ENCODE data around the gene STAC2. TPM values are rescaled to one million over a fixed set of nuclear protein-coding genes. Genes with fewer than 3 reads are reported as not detected.

STAC2 gene
- total RNA-seq, 6 experiments from 2014 or later: not detected

- no peak for DNase-seq
- no peak overlapping the region for H3K27ac Mint-ChIP-seq
- no peak for TF ChIP-seq CTCF (IDR thresholded peaks at IDR 0.05)
- peaks cover 14% of the 10 kb centered on the region for H3K4me1 Mint-ChIP-seq (ENCODE audit: low read depth)
- H3K9me3 Mint-ChIP-seq: no peaks in the 10 kb centered on the region; the same call in 1 of the 2 replicates
- peaks cover 31% of the 10 kb centered on the region for H3K27me3 Mint-ChIP-seq (ENCODE audit: insufficient read depth)
- peak overlapping the region; percentile 51; the same call in 1 of the 2 replicates for H3K4me3 Mint-ChIP-seq
- no peaks in the 10 kb centered on the region for H3K36me3 Mint-ChIP-seq (ENCODE audit: low read depth)
Observed at GRCh38 chr17:39224778-39225307, 902 bp downstream of the STAC2 start.

GRCh38 chr17:39223907-39224777 is 1.6 kb downstream of the STAC2 start:
- Mint-ChIP-seq H3K36me3 (ENCODE audit: low read depth) (no peaks in the 10 kb centered on the region), H3K4me1 (ENCODE audit: low read depth) (peaks cover 7% of the 10 kb centered on the region), H3K9me3 (no peaks in the 10 kb centered on the region; the same call in 1 of the 2 replicates), H3K27me3 (ENCODE audit: insufficient read depth) (peaks cover 31% of the 10 kb centered on the region), H3K27ac (no peak overlapping the region), H3K4me3 (no peak overlapping the region)
- DNase-seq: no peak
- no peak for TF ChIP-seq CTCF (IDR thresholded peaks at IDR 0.05)

GRCh38 chr17:39222866-39223834 is 2.6 kb downstream of the STAC2 start:
- DNase-seq: no peak
- Mint-ChIP-seq H3K4me3 (no peak overlapping the region), H3K27me3 (ENCODE audit: insufficient read depth) (peaks cover 31% of the 10 kb centered on the region), H3K4me1 (ENCODE audit: low read depth) (peaks cover 4% of the 10 kb centered on the region; the same call in 1 of the 2 replicates), H3K36me3 (ENCODE audit: low read depth) (no peaks in the 10 kb centered on the region), H3K27ac (no peak overlapping the region), H3K9me3 (no peaks in the 10 kb centered on the region; the same call in 1 of the 2 replicates)
- TF ChIP-seq CTCF (IDR thresholded peaks at IDR 0.05): no peak

GRCh38 chr17:39222151-39222550 is 3.6 kb downstream of the STAC2 start:
- no peaks in the 10 kb centered on the region; the same call in 1 of the 2 replicates for H3K9me3 Mint-ChIP-seq
- no peak for TF ChIP-seq CTCF (IDR thresholded peaks at IDR 0.05)
- no peaks in the 10 kb centered on the region for H3K36me3 Mint-ChIP-seq (ENCODE audit: low read depth)
- no peak for DNase-seq
- H3K27me3 Mint-ChIP-seq (ENCODE audit: insufficient read depth): peaks cover 35% of the 10 kb centered on the region
- H3K4me1 Mint-ChIP-seq (ENCODE audit: low read depth): peaks cover 4% of the 10 kb centered on the region; the same call in 1 of the 2 replicates
- no peak overlapping the region for H3K4me3 Mint-ChIP-seq
- H3K27ac Mint-ChIP-seq: no peak overlapping the region

GRCh38 chr17:39221572-39221971 is 4.2 kb downstream of the STAC2 start:
- H3K27ac Mint-ChIP-seq: no peak overlapping the region
- H3K4me3 Mint-ChIP-seq: no peak overlapping the region
- peaks cover 37% of the 10 kb centered on the region for H3K27me3 Mint-ChIP-seq (ENCODE audit: insufficient read depth)
- TF ChIP-seq CTCF (IDR thresholded peaks at IDR 0.05): no peak
- H3K36me3 Mint-ChIP-seq (ENCODE audit: low read depth): no peaks in the 10 kb centered on the region
- H3K4me1 Mint-ChIP-seq (ENCODE audit: low read depth): peaks cover 4% of the 10 kb centered on the region; the same call in 1 of the 2 replicates
- no peak for DNase-seq
- no peaks in the 10 kb centered on the region; the same call in 1 of the 2 replicates for H3K9me3 Mint-ChIP-seq

Measured in HFFc6 (cell line).